Skeletal muscle tissue (tissue), 4 donors: ENCODE data around the gene ZMPSTE24. TPM values are rescaled to one million over a fixed set of nuclear protein-coding genes. Genes with fewer than 3 reads are reported as not detected.

Experiments used
- H3K27ac ChIP-seq: one replicate; pipeline ENCODE4 v1.7.0; 2013; ENCODE audit warnings: mild to moderate bottlenecking, low read depth, low read length, inconsistent platforms
- H3K27me3 ChIP-seq, 3 donors: one replicate each; pipeline ENCODE4 v1.7.0; 2013; ENCODE audit warnings: low read length in 3 of 3; ENCODE audit not compliant: control insufficient read depth in 3 of 3, insufficient read depth in 3 of 3
- H3K36me3 ChIP-seq, 3 donors: one replicate each; pipeline ENCODE4 v1.7.0; 2013; ENCODE audit warnings: low read length in 3 of 3; ENCODE audit not compliant: control insufficient read depth in 3 of 3, insufficient read depth in 3 of 3
- H3K4me1 ChIP-seq, 3 donors: one replicate each; pipeline ENCODE4 v1.7.0; 2013; ENCODE audit warnings: low read length in 3 of 3, mild to moderate bottlenecking in 3 of 3; ENCODE audit not compliant: control insufficient read depth in 3 of 3, insufficient read depth in 3 of 3
- H3K4me3 ChIP-seq, 3 donors: one replicate each; pipeline ENCODE4 v1.7.0; 2013; ENCODE audit warnings: low read length in 3 of 3
- H3K9ac ChIP-seq, 3 donors: one replicate each; pipeline ENCODE4 v1.7.0; 2013; ENCODE audit warnings: low read length in 3 of 3, mild to moderate bottlenecking in 3 of 3, moderate library complexity in 2 of 3, low read depth in 1 of 3
- H3K9me3 ChIP-seq, 3 donors: one replicate each; pipeline ENCODE4 v1.7.0; 2013; ENCODE audit warnings: low read length in 3 of 3; ENCODE audit not compliant: control insufficient read depth in 3 of 3
- total RNA-seq: library from RNA; depleted of rRNA; stranded (reverse); fragments of >200 nt; gene quantifications from one replicate; pipeline ENCODE4 v1.2.3, GENCODE V29; 2014
- donor health status: Osteomylitis.

The ZMPSTE24 gene
- total RNA-seq, 1 donor from 2014 or later, result 33.4 TPM

DNA sequence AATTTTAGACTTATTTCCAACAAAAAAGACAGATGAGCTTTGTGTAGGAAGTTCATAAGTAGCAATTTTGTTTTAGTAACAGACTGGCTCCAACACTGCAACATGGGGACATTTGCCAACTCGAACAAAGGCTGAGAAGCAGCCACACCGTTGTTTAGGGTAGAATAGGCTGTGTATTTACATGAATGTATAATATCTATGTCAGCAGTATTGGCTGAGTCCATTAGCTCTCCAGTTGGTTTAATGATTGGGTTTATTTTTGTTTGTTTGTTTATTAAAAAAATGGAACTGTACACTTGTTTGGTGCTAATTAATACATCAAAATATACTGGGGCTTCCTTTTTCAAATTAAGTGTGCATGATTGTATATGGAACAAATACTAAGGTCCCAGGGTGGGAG, 17.6 kb upstream of the ZMPSTE24 start:
- H3K4me3 ChIP-seq, result no peak overlapping the region
- no peak overlapping the region for H3K9ac ChIP-seq
- H3K36me3 ChIP-seq, result peaks cover 15 to 39% (median 36%) of the 10 kb centered on the region in 3 donors

GRCh38 chr1:40241362-40241761, 16.7 kb upstream of the ZMPSTE24 start:
- no peak overlapping the region for H3K27ac ChIP-seq

More for the DNA sequence above, 17.6 kb upstream of the ZMPSTE24 start:
- Histone ChIP-seq H3K4me1 (no peaks in the 10 kb centered on the region), H3K9me3 (no peaks in the 10 kb centered on the region), H3K27ac (no peak overlapping the region), H3K27me3 (no peaks in the 10 kb centered on the region)

DNA sequence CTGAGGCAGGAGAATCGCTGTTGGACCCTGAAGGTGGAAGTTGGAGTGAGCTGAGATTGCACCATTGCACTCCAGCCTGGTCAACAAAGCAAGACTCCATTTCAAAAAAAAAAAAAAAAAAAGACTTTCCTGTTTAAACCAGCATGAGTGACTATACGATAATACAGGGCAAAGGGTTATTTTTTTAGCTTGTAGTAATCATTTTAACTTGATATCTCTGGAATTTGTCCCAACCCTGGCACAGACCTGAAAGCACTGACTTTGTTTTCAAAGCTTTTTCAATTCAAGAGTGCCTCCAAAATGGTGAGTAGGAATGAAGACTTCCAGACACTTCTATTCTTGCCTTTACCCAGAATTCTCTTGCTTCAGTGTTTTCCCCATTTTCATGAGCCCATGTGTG, 14.7 kb upstream of the ZMPSTE24 start:
- Histone ChIP-seq H3K9ac (no peak overlapping the region), H3K36me3 (peaks cover 0 to 13% (median 10%) of the 10 kb centered on the region in 3 donors), H3K27ac (no peak overlapping the region), H3K9me3 (no peaks in the 10 kb centered on the region), H3K4me3 (no peak overlapping the region), H3K4me1 (no peaks in the 10 kb centered on the region), H3K27me3 (no peaks in the 10 kb centered on the region)

More at GRCh38 chr1:40241362-40241761, 16.7 kb upstream of the ZMPSTE24 start:
- H3K4me1 ChIP-seq, result no peaks in the 10 kb centered on the region
- H3K9me3 ChIP-seq, result no peaks in the 10 kb centered on the region
- no peak overlapping the region for H3K4me3 ChIP-seq
- H3K27me3 ChIP-seq, result no peaks in the 10 kb centered on the region
- no peak overlapping the region for H3K9ac ChIP-seq
- peaks cover 13 to 30% (median 29%) of the 10 kb centered on the region in 3 donors for H3K36me3 ChIP-seq

DNA sequence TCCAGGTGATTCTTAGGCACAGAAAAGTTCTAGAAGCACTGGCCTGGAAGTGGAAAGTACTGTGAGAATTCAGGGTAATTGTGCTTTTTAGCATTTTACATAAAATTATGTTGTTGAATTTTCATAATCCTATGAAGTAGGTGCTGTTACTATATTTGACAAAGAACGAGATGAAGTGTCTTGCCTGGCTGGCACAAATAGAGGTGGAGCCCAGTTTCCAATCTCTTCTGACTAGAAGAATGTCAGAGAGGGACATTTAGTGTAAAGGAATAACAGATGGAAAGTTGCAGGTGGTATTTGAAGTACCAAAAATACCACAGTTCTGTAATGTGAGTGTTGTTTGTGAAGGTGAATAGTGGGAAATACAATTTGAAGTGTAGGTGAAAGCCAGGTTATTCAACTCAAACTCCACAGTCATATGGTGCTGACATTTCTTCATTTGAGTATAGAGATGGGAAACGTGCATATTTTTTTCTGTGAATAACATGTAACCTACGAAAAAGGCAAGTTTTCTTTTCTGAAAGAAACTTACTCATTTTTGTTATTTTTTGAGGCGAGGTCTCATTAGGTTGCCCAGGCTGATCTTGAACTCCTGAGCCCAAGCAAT, 13.8 kb upstream of the ZMPSTE24 start:
- H3K9me3 ChIP-seq, result no peaks in the 10 kb centered on the region
- no peak overlapping the region for H3K27ac ChIP-seq
- H3K4me1 ChIP-seq, result no peaks in the 10 kb centered on the region
- no peak overlapping the region for H3K9ac ChIP-seq
- H3K27me3 ChIP-seq, result no peaks in the 10 kb centered on the region
- H3K4me3 ChIP-seq, result no peak overlapping the region
- peaks cover 0 to 5% (median 2%) of the 10 kb centered on the region in 3 donors for H3K36me3 ChIP-seq

- Histone ChIP-seq H3K4me1 (no peaks in the 10 kb centered on the region), H3K36me3 (no peaks in the 10 kb centered on the region), H3K27me3 (no peaks in the 10 kb centered on the region), H3K9ac (no peak overlapping the region), H3K27ac (no peak overlapping the region), H3K9me3 (no peaks in the 10 kb centered on the region), H3K4me3 (no peak overlapping the region)
These were observed 12.3 kb upstream of the ZMPSTE24 start for GRCh38 chr1:40245686-40246085.

DNA sequence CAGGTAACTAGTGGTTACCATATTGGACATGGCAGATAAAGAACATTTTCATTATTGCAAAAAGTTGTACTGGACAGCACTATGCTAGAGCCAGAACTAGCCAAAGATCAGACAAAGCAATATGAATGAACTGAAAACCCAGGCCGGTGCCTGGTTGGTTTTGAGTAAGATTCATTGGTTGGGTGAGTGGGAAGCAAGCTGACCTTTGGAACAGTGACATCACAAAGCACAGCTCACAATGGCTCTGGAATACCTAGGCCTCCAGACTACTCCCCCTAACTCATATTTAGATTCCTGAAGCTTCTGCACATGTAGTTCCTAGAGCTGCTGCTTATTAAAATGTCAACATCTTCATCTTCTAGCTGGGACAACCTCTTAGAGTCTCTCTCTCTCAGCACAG, 10.4 kb upstream of the ZMPSTE24 start, which contains the start of gene TMCO2:
Gene TMCO2 (plus strand): TSS at position 283 of the 400 bp plus-strand sequence. CDS start 57 bp downstream, at position 340.
- H3K4me3 ChIP-seq, result no peak within 1 kb of the TSS
- no peaks in the 10 kb centered on the region for H3K36me3 ChIP-seq
- no peak within 1 kb of the TSS for H3K9ac ChIP-seq
- no peak within 1 kb of the TSS for H3K27ac ChIP-seq
- H3K9me3 ChIP-seq, result no peaks in the 10 kb centered on the region
- no peaks in the 10 kb centered on the region for H3K4me1 ChIP-seq
- no peaks in the 10 kb centered on the region for H3K27me3 ChIP-seq

GRCh38 chr1:40248412-40248811, 9.6 kb upstream of the ZMPSTE24 start:
- Histone ChIP-seq H3K9ac (no peak overlapping the region), H3K27ac (no peak overlapping the region)

GRCh38 chr1:40251456-40251855, 6.6 kb upstream of the ZMPSTE24 start:
- no peaks in the 10 kb centered on the region for H3K9me3 ChIP-seq
- H3K36me3 ChIP-seq, result no peaks in the 10 kb centered on the region
- no peaks in the 10 kb centered on the region for H3K27me3 ChIP-seq
- no peak overlapping the region for H3K27ac ChIP-seq
- no peak overlapping the region for H3K4me3 ChIP-seq
- no peak overlapping the region for H3K9ac ChIP-seq
- peaks cover 4 to 9% (median 4%) of the 10 kb centered on the region in 3 donors for H3K4me1 ChIP-seq

More at GRCh38 chr1:40248412-40248811, 9.6 kb upstream of the ZMPSTE24 start:
- no peaks in the 10 kb centered on the region for H3K4me1 ChIP-seq
- no peaks in the 10 kb centered on the region for H3K9me3 ChIP-seq
- H3K27me3 ChIP-seq, result no peaks in the 10 kb centered on the region
- H3K36me3 ChIP-seq, result no peaks in the 10 kb centered on the region
- H3K4me3 ChIP-seq, result no peak overlapping the region

DNA sequence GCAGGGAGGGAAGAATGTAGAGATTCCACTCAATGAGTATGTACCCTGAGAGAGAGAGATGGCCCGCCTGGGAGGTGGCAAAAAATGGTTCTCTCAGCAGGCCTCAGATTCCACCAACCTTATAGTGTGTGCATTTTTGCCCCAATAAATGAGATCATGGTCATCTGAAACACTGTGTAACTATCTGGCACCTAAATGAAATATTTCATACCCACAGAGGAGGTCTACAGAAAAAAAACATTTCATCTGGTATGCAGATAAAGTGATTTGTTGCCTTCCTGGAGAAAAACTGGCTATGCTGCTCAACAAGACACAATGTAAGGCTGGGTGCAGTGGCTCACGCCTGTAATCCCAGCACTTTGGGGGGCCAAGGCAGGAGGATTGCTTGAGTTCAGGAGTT, 5.4 kb upstream of the ZMPSTE24 start:
- Histone ChIP-seq H3K27ac (no peak overlapping the region), H3K9me3 (no peaks in the 10 kb centered on the region), H3K4me1 (peaks cover 4 to 16% (median 8%) of the 10 kb centered on the region in 3 donors), H3K27me3 (no peaks in the 10 kb centered on the region), H3K4me3 (no peak overlapping the region), H3K36me3 (no peaks in the 10 kb centered on the region), H3K9ac (no peak overlapping the region)

DNA sequence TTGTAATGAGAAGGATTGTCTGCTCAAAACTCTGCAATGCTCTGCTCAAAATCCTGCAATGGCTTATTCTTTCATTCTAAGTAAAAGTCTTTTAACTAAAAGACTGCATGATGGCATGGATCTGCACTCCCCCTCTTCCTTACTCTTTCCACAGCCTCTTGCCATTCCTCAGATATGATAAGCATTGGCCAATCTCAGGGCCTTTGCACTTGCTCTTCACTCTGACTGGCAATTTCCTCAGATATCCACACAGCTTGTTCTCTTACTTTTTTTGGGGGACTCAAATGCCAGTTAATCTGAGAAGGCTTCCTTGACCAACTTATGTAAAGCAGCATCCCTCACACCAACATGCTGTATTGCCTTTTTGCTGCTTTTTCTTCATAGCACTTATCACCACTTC, 2.8 kb upstream of the ZMPSTE24 start:
- H3K4me3 ChIP-seq, result no peak overlapping the region
- peaks cover 11 to 32% (median 12%) of the 10 kb centered on the region in 3 donors for H3K4me1 ChIP-seq
- H3K9me3 ChIP-seq, result no peaks in the 10 kb centered on the region
- H3K9ac ChIP-seq, result no peak overlapping the region
- no peak overlapping the region for H3K27ac ChIP-seq
- H3K36me3 ChIP-seq, result peaks cover 2 to 3% (median 3%) of the 10 kb centered on the region in 3 donors
- no peaks in the 10 kb centered on the region for H3K27me3 ChIP-seq
